Stimulated activated CD8-positive, alpha-beta memory T cell treated with anti-CD3 and anti-CD28 coated beads, Interleukin-2, amount 100 ng/mL, for 1 hour (primary cell): ENCODE data around the gene DHRSX.
"Not testable (repeated sequence)": the region's sequence is repeated elsewhere in the genome, so short reads cannot be mapped to it uniquely, and the experiment has no call there.

Experiments
- DNase-seq, 2 donors: peaks; one replicate each; pipeline ENCODE4 v3.0.0-alpha.2; 2020; ENCODE audit warnings: low read depth in 2 of 2

The DHRSX gene, protein sequence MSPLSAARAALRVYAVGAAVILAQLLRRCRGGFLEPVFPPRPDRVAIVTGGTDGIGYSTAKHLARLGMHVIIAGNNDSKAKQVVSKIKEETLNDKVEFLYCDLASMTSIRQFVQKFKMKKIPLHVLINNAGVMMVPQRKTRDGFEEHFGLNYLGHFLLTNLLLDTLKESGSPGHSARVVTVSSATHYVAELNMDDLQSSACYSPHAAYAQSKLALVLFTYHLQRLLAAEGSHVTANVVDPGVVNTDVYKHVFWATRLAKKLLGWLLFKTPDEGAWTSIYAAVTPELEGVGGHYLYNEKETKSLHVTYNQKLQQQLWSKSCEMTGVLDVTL

GRCh38 chrX:2500803-2501558 is at the start of gene DHRSX, which contains the start of gene ZBED1:
DHRSX (minus strand) TSS chrX:2500976; CDS start chrX:2500925, 51 bp downstream.
ZBED1 (minus strand) TSS chrX:2500976; CDS start chrX:2490719, 10,257 bp downstream.
- peak in 1 of 2 donors; percentile 9 for DNase-seq

DNA sequence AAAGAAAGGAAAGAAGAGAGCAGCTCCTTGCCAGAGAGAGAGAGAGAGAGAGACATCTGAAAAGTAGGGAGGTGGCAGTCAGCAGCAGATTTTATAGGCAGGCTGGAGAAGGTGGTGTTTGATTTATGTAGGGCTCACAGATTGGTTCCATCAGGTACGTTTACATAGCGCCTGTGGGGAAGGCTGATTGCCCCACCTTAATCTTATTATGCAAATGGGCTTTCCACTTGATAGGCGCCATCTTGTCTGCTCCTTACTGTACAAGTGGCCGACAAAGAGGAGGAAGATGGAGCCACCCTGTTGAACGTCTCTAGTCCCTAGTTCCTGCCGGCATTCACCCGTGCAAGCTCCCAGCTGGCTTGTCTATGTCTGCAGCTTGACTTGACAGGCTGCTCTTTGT is 49.1 kb upstream of the DHRSX start:
- no peak for DNase-seq

DNA sequence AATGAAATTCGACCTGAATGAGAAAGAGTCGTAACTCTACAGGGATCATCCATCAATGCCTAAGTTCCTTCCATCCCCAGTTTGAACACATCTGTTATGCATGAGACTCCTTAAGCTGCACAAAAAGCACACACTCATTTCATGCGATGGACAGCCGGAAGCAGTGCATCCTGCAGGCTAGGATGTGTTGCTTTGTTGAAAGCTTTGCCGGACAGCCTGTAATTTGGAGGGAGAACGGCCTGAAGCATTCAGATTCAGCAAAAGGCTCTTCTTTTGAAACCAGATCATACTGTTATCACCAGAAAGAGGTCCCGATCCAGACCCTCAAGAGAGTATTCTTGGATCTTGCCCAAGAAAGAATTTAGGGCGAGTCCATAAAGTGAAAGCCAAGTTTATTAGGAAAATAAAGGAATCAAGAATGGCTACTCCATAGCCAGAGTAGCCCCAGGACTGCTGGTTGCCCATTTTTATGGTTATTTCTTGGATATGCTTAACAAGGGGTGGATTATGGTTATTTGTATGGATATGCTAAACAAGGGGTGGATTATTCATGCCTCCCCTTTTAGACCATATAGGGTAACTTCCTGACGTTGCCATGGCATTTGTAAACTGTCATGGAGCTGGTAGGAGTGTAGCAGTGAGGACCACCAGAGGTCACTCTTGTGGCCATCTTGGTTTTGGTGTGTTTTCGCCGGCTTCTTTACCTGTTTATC is 48.1 kb upstream of the DHRSX start:
- DNase-seq, result no peak

- DNase-seq, result no peak
Observed at GRCh38 chrX:2547736-2548135, 47.0 kb upstream of the DHRSX start.

- DNase-seq, result no peak
Observed at GRCh38 chrX:2546496-2546895, 45.7 kb upstream of the DHRSX start.

GRCh38 chrX:2545144-2545543 is 44.4 kb upstream of the DHRSX start:
- DNase-seq, result no peak

DNA sequence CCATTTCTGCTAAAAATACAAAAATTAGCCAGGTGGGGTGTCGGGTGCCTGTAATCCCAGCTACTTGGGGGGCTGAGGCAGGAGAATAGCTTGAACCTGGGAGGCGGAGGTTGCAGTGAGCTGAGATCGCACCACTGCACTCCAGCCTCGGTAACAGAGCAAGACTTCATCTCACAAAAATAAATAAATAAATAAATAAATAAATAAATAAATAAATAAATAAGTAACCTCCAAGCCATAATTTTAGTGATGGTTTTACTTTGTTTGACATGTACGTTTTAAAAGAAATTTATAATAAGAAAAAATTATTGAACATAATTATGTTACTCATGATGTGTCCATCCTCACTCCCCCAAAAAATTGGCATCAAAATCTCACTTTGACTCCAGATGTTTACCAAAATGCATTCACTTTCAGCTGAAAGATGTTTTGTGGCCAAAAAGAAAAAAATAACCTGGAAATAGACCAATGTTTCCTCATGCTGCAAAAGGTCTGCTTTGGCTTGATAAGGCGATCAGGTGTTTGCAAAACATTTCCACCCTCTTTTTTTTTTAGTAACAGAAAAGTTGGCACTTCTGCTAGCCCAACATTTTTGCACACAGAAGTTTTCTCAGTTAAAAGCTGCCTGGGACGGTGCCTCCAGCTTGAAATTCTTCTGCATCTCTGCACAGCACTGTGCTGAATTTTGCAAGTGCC is 42.2 kb upstream of the DHRSX start:
- DNase-seq, result no peak

DNA sequence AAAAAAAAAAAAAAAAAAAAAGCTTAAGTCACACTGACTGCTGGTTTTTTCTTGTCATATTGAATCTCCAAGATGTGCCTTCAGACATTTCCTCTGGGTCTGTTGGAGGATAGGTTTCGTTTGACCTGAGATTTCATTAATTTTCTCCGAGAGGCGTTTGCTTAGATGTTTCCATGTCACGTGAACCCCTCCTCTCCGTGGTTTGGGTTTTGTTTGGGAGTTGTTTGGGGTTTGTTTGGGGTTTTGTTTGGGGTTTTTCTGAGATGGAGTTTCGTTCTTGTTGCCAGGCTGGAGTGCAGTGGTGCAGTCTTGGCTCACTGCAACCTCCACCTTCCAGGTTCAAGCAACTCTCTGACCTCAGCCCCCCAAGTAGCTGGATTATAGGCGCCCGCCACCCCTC is 40.8 kb upstream of the DHRSX start:
- DNase-seq, result no peak

- no peak for DNase-seq
Observed at GRCh38 chrX:2540426-2540947, 39.7 kb upstream of the DHRSX start.

DNA sequence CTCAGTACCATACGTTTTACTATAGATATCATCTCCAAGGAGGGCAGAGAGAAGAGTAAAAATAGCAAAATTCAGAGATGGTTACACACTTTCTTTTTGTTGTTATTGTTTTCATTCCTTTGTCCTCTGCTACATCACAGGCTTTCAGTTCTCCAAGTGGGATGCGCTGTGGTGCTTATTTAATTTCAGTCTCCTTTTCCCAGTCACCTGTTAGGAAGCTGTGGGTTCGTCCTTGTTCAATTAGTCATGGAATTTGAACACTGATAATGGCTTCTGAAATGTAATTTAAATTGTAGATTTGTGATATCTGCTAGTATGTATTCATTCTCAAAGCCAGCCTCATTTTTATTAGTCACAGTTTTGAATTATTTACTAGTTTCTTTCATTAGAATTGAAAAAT is 38.8 kb upstream of the DHRSX start:
- no peak for DNase-seq

- DNase-seq, result no peak
Observed at GRCh38 chrX:2538031-2538757, 37.4 kb upstream of the DHRSX start.

- no peak for DNase-seq
Observed at GRCh38 chrX:2536974-2537373, 36.2 kb upstream of the DHRSX start.

- no peak for DNase-seq
Observed at GRCh38 chrX:2536141-2536540, 35.4 kb upstream of the DHRSX start.

DNA sequence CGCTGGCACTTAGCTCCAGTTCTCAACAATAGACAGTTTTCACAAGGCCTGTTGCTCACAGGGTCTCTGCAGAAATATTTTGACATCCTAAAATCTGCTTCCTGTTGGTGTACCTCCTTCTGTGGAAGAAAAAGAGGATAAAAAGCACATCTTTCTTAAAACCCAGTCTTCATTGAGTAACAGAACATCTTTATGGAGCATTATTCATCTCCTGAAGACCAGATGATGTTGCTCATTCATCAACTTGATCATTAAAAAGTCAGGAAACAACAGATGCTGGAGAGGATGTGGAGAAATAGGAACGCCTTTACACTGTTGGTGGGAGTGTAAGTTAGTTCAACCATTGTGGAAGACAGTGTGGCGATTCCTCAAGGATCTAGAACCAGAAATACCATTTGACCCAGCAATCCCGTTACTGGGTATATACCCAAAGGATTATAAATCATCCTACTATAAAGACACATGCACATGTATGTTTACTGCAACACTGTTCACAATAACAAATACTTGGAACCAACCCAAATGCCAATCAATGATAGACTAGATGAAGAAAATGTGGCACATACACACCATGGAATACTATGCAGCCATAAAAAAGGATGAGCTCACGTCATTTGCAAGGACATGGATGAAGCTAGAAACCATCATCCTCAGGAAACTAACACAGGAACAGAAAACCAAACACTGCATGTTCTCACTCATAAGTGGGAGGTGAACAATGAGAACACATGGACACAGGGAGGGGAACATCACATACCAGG is 33.7 kb upstream of the DHRSX start:
- DNase-seq, result not testable (repeated sequence)

GRCh38 chrX:2533424-2533823 is 32.6 kb upstream of the DHRSX start:
- DNase-seq, result no peak

DNA sequence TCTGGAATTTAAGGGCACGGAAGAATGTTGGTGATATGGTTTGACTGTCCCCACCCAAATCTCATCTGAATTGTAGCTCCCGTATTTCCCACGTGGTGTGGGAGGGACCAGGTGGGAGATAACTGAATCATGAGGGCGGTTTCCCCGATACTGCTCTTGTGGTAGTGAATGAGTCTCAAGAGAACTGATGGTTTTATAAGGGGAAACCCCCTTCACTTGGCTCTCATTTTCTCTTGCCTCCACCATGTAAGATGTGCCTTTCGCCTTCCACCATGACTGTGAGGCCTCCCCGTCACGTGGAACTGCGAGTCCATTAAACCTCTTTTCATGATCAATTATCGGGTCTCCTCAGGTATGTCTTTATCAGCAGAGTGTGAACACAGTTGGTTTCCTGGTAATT is 25.6 kb upstream of the DHRSX start:
- DNase-seq, result no peak

- no peak for DNase-seq
Observed at GRCh38 chrX:2523911-2524310, 23.1 kb upstream of the DHRSX start.

DNA sequence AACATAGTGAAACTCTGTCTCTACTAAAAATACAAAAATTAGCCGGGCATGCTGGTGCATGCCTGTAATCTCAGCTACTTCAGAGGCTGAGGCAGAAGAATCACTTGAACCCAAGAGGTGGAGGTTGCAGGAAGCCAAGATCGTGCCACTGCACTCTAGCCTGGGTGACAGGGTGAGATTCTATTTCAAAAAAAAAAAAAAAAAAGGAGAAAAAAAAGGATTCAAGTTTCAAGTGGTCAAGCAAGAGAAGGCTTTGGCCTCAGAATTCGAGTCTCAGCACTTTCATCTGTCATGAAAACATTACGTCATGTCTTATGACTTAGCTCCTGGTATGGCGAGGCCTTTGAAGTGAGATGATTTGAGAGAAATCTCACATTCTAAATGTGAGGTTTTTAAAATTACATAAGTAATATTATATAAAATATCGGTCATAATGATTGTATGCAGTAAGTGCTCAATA is 21.2 kb upstream of the DHRSX start:
- no peak for DNase-seq

DNA sequence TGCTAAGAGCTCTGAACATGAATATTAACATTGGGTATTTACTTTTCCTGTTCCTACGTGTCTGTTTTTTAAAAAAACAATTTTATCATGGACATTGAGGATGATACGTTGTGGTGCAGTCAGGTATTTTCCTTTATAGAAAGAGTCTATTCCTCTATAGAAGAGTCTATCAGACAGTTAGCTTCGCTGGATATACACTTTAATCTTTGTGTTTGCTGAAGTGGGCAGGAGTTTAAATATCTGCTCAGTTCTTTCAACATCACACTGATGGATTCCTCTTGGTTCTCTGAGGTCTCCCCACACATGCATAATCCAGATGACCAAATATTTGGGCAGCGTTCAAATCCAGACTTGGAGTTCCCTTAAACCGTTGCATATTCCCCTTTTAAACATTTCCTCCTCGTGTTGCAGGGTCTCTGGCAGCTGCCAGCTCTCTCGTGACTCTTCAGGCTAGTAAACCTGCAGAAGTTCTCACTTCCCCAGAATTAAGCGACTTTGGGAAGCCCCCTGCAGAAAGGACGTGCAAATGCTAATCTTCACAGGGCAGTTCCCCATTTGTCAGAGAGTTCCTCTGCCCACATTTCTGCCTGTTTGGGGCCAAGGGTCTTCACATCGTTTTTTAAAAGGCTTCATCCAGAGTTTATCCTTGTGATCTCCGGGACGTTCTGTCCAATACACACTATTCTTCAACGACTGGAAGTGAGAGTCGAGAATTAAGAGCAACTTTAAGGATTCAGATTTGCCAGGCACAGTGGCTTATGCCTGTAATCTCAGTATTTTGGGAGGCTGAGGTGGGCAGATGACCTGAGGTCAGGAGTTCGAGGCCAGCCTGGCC is 20.5 kb upstream of the DHRSX start:
- no peak for DNase-seq
